ENCODE measurements around the gene MAP3K4.

MAP3K4 gene

GRCh38 chr6:161143663-161144430 is 152.3 kb downstream of the MAP3K4 start:
- DNase-seq (ENCODE audit: low read depth in 2 of 2): no peak

DNA sequence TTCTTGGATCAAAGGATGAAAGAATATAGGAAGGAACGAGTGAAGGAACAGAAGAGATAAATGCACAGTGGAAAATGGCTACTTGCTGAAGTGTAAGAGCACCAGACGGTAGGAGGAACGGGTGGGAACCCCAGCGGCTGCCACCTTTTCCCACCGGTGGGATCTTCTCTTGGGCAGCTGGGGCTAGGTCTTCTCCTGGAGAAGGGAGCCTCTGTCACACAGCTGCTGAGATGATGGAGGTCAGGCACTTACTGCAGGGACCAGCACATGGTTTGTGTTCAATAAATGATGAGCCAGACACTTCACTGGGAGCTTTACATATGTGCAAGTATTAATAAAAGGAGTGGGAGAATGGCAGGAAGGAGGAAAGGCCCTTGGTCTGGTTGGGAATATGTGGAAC is 158.6 kb downstream of the MAP3K4 start:
- DNase-seq (ENCODE audit: low read depth in 2 of 2): no peak

DNA sequence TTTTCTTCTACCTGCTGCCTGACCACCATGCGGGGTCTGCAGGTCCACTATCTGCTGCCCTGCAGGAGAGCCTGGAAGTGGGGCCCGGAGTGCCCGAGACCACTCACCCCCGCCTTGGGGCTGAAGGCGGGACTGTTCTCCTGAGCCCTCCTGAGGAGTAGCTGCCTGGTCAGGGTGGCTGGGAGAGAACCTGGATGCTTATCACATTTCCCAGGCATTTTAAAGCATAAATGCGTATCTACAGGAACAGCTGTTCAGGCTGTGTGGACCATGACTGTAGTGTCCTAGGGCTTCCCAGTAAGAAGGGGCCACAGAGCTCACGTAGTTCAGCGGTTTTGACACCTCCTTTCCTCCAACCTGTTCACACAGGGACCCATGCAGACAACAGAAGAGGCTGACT is 159.0 kb downstream of the MAP3K4 start:
- DNase-seq (ENCODE audit: low read depth in 2 of 2): no peak

- DNase-seq (ENCODE audit: low read depth in 2 of 2): no peak
Observed at GRCh38 chr6:161151059-161151645, 159.6 kb downstream of the MAP3K4 start.

- no peak for DNase-seq (ENCODE audit: low read depth in 2 of 2)
Observed at GRCh38 chr6:161151660-161152526, 160.3 kb downstream of the MAP3K4 start.

GRCh38 chr6:161152527-161152862 is 160.9 kb downstream of the MAP3K4 start:
- DNase-seq (ENCODE audit: low read depth in 2 of 2): no peak

DNA sequence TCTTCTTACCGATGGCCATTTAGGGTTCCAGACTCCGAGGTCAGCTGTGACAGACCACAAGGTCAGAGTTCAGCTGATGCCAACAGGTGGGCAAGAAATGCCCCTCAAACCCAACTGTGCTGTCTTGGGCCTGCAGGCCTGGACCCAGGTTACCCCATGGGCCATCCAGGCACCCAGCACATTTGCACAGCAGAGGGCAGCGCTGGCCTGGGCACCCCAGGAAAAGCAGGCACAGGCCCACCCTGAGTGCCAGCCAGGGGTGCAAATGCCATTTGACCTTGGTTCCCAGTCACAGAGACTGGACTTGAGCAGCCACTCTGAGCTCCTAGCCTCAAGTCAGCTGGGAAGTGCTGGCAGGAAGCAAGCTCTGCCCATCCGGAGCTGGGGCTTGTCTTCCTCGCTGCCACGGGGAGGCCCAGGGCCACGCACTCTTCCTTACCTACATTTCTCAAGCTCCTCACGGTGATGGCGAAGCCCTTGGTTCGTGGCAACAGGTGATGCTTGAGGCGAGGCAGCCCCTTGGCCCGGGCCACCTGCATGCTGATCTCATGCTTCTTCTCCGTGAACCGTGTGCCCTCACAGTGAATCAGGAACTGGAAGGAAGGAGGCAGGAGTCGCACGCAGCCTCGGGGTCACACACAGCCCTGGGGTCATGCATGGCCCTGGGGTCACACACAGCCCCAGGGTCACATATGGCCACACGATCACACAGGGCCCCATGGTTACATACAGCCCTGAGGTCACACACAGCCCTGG is 161.5 kb downstream of the MAP3K4 start:
- DNase-seq (ENCODE audit: low read depth in 2 of 2): no peak

DNA sequence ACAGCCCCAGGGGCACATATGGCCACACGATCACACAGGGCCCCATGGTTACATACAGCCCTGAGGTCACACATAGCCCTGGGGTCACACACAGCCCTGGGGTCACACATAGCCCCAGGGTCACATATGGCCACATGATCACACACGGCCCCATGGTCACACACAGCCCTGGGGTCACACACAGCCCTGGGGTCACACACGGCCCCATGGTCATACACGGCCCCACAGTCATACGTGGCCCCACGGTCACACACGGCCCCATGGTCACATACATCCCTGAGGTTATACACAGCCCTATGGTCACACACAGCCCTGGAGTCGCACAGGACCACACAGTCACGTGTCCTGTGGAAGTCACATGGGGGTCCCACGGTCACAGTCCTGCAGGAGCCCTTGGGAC is 162.2 kb downstream of the MAP3K4 start:
- DNase-seq (ENCODE audit: low read depth in 2 of 2): no peak

DNA sequence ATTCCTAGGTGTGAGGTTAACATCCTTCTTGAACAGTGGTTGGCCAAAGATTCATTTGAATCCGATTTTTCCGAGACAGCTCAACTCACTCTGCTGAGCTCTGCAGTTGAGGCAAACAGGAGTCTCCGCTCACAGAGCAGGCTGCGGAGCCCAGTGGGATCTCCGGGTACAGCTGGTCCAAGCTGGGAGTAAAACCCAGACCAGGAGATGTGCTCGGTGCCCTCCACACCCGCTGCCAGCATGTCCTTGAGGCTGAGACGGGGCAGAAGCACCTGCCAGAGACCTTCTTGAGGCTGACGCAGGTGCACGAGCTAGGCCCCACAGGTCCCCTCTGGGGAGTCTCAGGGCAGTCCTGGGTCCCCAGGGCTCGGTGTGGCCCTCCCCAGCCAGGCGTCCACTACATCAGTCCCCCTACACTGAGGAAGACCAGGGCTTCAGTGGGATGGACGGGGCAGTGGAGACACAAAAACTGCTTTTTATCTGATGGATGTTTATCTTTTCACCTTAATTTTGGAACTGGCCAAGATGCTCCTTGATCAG is 163.3 kb downstream of the MAP3K4 start:
- no peak for DNase-seq (ENCODE audit: low read depth in 2 of 2)

DNA sequence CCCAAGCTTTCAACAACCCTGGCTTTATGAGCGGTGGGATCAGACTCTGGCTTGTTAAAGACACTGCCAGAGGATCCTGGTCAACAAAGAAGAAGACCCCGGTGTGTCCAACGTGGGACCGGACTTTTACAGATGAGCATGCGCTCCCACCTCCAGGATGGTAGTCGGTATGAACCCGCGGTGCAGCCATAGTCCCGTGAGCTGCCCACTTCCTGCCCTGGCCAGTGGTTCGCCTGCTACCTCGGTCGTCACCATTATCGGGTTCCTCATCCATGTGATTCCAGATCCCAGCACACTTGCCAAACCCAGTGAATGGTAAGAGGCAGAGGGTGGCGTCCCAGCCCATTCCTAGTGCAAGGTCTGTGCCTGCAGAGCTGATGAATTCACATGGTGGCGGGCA is 169.6 kb downstream of the MAP3K4 start:
- no peak for DNase-seq (ENCODE audit: low read depth in 2 of 2)

DNA sequence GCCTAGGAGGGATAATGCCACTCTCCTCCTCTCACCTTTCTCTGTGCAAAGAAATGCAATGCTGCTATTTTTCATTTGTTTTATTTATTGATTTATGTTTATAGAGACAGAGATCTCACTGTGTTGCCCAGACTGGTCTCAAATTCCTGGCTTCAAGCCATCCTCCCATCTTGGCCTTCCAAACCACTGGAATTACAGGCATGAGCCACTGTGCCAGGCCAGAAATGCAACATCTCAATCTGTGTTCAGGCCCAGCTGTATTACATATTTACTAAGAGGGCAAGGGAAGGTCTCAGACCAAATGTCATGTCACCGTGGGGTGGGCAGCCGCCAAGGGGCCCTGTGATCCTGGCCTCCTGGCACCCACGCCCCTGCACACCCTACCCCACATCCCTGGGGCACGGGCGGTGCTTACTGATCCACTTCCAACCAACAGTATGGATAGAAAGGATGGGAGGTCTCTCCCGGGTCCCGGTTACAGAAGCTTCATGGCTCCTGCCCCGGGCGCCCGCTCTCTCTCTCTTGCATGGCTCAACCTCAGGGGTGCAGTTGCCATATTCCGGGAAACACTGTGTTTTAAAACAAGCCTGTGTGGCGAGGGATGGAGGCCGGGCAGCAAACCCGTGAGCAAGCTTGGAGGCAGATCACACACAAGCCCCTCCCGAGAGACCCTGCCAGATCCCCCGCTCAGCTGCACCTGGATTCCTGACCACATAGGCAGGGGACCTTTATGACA is 170.5 kb downstream of the MAP3K4 start:
- DNase-seq (ENCODE audit: low read depth in 2 of 2): no peak

GRCh38 chr6:161162722-161163121 is 171.2 kb downstream of the MAP3K4 start:
- DNase-seq (ENCODE audit: low read depth in 2 of 2): no peak

DNA sequence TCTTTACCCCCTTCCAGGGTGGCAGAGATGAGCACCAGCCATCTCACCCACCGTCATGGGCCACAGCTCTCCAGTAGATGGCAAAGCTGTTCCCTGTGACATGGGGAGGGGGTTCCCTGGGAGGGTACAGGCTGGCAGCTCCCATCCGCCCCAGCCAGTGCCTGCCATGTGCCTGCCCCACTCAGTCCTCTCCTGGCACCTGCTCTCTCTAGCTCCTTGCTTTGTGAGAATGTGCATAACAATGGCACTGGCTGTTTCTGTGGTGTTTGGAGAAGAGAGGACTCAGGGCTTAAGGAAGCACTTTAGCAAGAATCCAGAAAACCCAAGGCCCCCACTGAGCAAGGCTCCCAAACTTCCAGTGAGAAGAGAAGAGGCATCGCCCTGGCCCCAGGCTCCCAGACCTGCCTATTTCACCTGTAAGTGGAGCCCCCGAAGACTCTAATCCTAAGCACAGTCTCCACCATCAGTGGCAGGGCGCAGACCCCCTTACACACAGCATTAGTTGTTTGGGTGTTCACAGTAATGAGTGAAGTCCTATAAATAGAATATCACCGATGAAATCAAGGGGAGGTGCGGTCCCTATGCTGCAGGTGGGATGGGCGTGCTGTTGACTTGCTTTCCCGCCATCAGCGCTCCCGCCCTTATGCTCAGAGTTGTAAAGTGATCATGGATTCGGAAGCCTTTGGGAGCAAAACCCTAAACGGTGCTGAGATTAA is 172.1 kb downstream of the MAP3K4 start:
- no peak for DNase-seq (ENCODE audit: low read depth in 2 of 2)

GRCh38 chr6:161164182-161164625 is 172.6 kb downstream of the MAP3K4 start:
- DNase-seq (ENCODE audit: low read depth in 2 of 2): no peak

DNA sequence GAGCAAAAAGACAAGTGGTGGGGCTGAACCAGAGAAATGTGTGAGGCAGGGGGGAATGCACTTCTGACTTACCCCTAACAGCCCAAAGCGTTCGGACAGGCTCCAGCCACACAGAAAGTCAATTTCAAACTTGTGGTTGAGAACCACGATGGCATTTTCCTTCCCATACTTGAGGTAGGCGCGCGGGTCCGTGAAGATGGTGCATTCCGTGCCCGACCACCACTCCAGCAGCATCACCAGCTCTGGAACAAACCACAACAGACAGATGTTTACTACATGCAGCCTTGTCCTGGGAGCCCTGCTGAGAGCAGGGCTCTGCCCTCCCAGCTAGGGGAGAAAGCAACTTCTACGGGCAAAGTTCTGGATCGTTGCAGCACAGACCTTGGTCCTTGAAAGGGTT is 174.6 kb downstream of the MAP3K4 start:
- DNase-seq (ENCODE audit: low read depth in 2 of 2): no peak

DNA sequence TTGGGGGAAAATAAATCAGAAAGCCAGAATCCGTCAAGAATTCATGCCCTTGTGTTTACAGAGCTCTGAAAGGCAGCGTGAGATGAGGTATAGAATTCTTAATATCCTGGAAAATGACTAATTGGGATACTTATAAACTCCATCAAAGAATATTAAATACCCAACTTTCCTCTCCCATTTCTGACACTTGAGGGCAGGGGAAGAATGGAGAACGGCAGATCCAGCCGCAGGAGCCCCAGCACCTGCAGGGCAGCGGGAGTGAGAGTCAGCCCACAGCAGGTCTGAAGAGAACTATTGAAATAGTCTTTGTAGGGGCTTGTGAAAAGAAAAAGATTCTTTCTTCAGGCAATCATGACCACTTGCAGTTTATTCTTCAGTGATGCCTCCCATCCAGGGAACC is 175.1 kb downstream of the MAP3K4 start:
- no peak for DNase-seq (ENCODE audit: low read depth in 2 of 2)
